Smooth muscle cell of trachea (primary cell): Measurements from ENCODE around the gene NHERF1. TPM values are rescaled to one million over a fixed set of nuclear protein-coding genes. Genes with fewer than 3 reads are reported as not detected.

Source experiments
- total RNA-seq: library from RNA; depleted of rRNA; stranded (reverse); fragments of >200 nt; gene quantifications from 2 replicates; pipeline ENCODE4 v1.2.1, GENCODE V29; 2014

Gene NHERF1
- total RNA-seq = 10.6 and 12.4 TPM in 2 replicates

DNA sequence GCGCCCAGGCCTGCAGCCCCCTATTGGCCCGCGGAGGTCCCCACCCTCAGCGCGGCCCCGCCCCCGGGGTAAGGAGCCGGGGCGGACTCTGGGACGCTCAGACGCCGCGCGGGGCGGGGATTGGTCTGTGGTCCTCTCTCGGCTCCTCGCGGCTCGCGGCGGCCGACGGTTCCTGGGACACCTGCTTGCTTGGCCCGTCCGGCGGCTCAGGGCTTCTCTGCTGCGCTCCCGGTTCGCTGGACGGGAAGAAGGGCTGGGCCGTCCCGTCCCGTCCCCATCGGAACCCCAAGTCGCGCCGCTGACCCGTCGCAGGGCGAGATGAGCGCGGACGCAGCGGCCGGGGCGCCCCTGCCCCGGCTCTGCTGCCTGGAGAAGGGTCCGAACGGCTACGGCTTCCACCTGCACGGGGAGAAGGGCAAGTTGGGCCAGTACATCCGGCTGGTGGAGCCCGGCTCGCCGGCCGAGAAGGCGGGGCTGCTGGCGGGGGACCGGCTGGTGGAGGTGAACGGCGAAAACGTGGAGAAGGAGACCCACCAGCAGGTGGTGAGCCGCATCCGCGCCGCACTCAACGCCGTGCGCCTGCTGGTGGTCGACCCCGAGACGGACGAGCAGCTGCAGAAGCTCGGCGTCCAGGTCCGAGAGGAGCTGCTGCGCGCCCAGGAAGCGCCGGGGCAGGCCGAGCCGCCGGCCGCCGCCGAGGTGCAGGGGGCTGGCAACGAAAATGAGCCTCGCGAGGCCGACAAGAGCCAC, at the start of gene NHERF1:
NHERF1 (plus strand) TSS at position 100 of the 750 bp plus-strand sequence; CDS start at position 319, 219 bp downstream.

DNA sequence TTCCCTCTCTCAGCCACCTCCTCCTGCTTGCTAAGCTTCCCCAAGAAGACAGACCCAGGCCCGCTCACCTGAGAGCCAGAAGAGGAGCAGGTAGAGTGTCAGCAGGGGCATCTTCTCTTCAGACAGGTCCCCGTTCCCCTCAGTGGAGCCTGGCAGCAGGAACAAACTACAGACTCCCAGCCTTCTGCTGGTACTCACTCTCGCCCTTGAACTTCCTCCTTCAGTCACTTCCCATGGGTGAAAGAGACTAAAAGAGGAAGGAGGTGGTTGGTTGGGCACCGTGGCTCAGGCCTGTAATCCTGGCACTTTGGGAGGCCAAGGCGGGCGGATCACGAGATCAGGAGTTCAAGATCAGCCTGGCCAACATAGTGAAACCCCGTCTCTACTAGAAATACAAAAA, 35.7 kb upstream of the NHERF1 start, which contains the start of gene CD300LF:
CD300LF (minus strand) TSS at position 168 of the 400 bp plus-strand sequence; CDS start at position 111, 57 bp downstream.

DNA sequence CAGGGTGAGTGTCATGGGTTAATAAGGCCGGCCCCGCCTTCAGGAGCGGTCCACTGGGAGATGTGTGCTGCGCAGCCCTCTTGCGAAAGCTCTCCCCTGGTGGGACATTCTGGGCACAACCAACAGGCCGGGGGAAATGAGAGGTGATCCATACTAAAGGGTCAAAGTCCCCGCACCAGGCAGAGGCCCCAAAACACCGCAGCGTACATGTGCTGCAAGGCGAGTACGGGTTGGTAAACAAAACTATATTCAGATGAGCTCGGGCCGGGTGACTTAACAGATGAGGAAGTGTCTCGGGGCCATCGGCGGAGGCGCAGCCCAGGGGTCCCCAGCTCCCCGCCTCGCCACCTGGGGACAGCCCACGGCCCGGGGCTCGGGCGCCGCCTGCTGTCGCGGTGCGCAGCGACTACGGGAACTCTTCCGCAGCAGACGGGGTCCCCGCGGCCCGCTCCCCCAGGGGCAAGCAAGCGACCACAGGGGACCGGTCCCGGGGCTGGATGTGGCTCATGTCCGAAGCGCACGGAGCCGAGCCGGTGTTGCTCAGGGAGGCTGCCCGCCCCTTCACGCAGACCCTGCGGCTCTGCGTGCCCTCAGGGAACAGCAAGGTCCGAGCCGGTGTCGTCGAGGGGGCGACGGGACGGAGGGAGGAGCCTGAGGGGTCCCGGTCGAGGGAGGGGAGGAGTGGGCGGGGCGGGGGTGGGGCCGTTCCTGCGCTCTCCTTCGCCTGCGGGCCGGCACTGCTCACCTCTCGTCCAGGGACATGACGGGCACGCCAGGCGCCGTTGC, 11.7 kb upstream of the NHERF1 start, which contains the start of gene RAB37:
RAB37 (plus strand) TSS at position 744 of the 786 bp plus-strand sequence; CDS start at position 761, 17 bp downstream.

DNA sequence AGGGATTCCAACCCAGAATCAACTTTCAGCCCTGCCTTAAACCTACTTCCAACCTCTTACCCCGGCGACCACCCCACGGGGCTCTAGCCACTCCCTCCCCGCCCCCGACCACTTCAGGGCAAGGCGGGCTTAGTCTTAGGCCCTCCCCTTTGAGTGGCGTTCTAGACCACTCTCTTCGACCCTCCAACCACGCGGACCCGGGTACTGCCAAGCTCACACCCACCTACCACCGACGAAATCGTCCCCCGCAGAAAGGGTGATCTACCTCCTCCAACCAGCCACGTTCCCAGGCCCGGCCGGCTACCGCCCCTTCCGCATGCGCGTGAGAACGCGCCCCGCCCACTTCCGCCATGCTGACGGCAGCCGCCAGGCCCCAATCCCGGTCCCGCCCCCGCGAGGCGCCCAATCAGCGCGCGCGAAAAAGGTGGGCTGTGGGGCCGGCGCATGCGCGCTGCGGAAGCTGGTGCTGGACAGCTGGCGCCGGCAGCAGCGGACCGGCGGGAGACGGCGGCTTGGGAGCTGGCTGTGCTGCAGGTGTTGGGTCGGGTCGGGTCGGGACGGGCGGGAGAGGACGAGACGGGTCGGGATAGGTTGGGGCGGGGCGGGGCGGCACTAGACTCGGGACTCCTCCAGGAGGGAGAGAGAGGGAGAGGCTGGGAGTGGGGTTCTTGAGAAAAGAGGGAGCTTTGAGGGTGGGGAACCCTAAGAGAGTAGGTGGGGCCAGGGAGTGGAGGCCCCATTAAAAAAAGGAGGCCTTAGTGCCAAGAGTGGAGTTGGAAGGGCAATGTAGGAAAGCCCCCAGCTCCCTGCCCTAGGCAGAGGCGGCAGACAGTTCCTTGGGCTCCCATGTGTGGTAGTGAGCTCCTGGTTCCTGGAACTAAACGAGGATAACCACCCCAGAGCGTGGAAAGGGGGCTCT, 27.9 kb downstream of the NHERF1 start, which contains the start of gene NAT9:
NAT9 (minus strand) TSS at position 302 of the 919 bp plus-strand sequence. CDS start 647 bp downstream, outside the sequence.

Other genes with a start within 250 kb of the NHERF1 start
- under 0.01 TPM in 1 of 2 replicates, not detected in the other for gene CD300LB, start 217.2 kb upstream of the NHERF1 start, total RNA-seq
- gene CD300C, start 202.5 kb upstream of the NHERF1 start, total RNA-seq = not detected in 2 replicates
- not detected in 2 replicates for gene CD300H, start 181.1 kb upstream of the NHERF1 start, total RNA-seq
- gene CD300LD, start 156.3 kb upstream of the NHERF1 start, total RNA-seq = not detected in 2 replicates
- gene CD300E, start 124.9 kb upstream of the NHERF1 start, total RNA-seq = not detected in 2 replicates
- gene CD300LF, start 35.7 kb upstream of the NHERF1 start, total RNA-seq = not detected in 2 replicates
- 0.83 and 0.87 TPM in 2 replicates for gene RAB37, start 11.4 kb upstream of the NHERF1 start, total RNA-seq
- gene NAT9, start 27.7 kb downstream of the NHERF1 start, total RNA-seq = 38.3 and 44.2 TPM in 2 replicates
- under 0.01 and 1.3 TPM in 2 replicates for gene GRIN2C, start 111.3 kb downstream of the NHERF1 start, total RNA-seq
- 42.2 and 121 TPM in 2 replicates for gene FDXR, start 124.4 kb downstream of the NHERF1 start, total RNA-seq
- not detected in 2 replicates for gene FADS6, start 145.0 kb downstream of the NHERF1 start, total RNA-seq
- under 0.01 TPM in 2 replicates for gene USH1G, start 174.6 kb downstream of the NHERF1 start, total RNA-seq
- gene OTOP2, start 175.6 kb downstream of the NHERF1 start, total RNA-seq = not detected in 2 replicates
- gene OTOP3, start 187.3 kb downstream of the NHERF1 start, total RNA-seq = not detected in 2 replicates
- 0.29 and 0.66 TPM in 2 replicates for gene HID1, start 224.1 kb downstream of the NHERF1 start, total RNA-seq
- 12.7 and 21.2 TPM in 2 replicates for gene CDR2L, start 239.0 kb downstream of the NHERF1 start, total RNA-seq